Limb (tissue), 2 donors: Measurements from ENCODE around the gene PARK7.

Experiments
- DNase-seq, 2 donors: peaks; one replicate each; pipeline ENCODE4 v3.0.0-alpha.2; 2016; ENCODE audit errors: extremely low spot score in 2 of 2

Gene PARK7

DNA sequence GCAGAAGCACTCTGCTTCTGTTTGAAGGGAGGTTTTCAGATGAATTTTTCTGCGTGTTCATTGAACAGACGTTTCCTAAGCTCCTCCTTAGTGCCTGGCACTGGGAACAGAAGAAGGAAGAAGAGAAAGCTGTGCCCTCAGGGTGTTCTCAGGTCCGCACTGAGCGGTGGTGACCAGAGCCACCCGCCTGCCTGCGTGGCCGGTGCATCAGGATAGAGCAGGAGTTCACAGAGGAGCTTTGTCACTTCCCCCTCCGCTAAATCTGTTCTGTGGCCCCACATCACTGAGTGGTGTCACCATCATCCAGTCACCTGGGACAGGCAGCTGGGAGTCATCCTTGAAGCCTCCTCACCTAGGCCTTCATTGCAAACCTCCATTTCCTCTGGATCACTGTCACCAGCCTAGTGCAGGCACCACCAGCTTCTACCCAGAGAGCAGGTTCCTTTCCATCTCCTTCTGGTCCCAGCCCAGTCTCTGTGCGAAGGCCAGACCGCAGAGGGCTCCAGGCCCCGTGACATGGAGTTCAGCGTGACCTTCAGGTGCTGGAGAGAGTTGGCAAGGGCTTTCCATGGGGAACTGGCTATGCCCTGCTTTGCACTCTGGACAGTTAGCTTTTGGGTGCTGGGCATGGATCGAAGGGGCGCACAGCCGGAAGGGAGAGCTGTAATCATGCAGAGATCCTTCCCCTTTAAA is 21.7 kb downstream of the PARK7 start:
- DNase-seq, result no peak

GRCh38 chr1:7984811-7985210 is 23.3 kb downstream of the PARK7 start:
- no peak for DNase-seq

GRCh38 chr1:7985851-7986612 is 24.5 kb downstream of the PARK7 start:
- no peak for DNase-seq

DNA sequence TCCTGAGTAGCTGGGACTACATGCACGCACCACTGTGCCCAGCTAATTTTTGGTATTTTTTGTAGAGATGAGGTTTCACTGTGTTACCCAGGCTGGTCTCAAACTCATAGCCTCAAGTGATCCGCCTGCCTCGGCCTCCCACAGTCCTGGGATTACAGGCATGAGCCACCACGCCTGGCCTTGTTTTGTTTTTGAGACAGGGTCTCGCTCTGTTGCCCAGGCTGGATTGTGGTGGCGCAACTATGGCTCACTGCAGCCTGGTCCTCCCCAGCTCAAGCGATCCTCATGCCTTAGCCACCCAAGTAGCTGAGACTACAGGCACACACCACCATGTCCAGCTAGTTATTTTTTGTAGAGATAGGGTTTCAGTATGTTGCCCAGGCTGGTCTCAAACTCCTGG is 26.0 kb downstream of the PARK7 start:
- no peak for DNase-seq

DNA sequence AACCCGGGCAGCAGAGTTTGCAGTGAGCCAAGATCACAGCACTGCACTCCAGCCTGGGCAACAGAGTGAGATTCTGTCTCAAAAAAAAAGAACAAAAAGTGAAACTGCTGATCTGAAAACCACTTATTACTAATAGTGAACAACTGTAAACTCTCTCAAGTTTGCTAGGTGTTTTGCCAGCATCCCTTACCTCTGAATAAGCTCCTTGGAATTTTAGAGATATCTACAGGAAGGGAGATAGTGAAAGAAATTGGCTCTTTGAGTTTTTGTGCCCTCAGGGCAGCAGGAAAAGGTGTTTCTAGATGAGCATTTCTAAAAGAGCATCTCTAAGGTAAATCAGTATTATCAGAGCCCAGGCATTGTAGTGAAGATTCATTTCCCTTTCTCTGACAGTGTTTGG is 27.1 kb downstream of the PARK7 start:
- DNase-seq, result no peak

DNA sequence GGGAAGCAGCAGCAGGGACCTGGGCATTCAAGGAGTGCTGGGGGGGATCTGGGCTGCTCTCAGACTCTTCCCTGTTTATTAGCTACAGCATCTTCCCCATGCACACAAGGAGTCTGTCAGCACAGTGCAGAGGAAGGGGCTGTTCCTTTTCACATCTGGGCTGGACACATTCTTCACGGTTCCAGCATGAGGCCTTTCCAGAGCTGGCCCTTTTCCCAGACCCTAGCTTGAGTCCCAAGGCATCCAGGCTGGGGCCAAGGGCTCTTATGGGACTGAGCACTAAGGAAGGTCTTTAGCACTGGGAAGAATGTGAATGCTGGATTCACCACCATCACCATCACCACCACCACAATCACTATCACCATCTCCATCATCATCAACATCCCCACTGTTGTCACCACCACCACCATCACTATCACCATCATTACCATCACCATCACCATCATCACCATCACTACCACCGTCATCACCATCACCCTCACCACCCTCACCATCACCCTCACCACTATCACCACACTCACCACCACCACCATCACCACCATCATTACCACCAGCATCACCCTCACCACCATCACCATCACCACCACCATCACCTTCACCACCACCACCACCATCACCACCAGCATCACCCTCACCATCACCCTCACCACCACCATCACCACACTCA is 28.4 kb downstream of the PARK7 start:
- no peak for DNase-seq

DNA sequence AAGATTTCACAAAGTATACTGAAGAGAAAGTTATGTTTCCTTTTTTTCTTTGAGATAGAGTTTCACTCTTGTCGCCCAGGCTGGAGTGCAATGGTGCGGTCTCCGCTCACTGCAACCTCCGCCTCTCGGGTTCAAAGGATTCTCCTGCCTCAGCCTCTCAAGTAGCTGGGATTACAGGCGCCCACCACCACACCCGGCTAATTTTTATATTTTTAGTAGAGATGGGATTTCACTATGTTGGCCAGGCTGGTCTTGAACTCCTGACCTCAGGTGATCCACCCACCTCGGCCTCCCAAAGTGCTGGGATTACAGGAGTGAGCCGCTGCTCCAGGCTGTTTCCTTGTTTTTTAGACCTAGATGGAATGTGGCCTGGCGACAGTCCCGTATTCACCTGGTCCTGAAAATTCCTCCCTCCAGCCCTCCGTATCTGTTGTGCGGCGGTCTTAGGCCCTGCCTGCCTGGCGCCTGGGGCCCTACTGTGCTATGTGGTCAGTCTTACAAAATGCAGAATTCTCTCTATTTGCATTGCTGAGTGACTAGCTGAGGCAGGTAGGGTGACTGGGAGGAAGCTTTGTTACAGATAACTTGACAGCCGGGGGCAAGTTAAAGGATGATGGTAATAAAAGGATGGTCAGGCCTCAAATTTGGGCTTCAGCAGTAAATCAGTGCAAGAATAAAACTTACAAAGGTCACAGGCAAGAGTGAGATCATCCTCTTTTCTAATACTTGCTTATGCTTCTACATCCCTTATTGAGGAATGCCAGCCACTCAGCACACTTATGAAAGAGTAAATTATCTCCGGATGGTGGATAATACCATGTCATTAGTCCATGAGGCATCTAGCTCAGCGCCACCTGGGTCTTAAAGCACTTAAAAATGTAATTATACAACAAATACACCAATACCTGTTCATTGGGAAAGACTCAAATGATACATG is 30.3 kb downstream of the PARK7 start:
- no peak for DNase-seq

DNA sequence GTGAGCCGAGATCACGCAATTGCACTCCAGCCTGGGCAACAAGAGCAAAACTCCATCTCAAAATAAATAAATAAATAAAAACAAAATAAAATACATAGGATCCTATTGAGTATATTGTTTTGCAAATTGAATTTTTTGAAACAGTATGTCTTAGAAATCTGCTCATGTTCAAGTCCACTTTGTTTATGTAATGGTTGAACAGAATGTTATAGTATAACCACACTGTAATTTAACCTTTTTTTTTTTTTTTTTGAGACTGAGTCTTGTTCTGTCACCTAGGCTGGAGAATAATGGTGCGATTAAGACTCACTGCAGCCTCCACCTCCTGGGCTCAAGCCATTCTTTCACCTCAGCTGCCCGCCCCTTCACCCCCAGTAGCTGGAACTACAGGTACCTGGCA is 31.4 kb downstream of the PARK7 start:
- no peak for DNase-seq

- no peak for DNase-seq
Measured at GRCh38 chr1:7993593-7994479, 32.3 kb downstream of the PARK7 start.

- no peak for DNase-seq
Measured at GRCh38 chr1:7994827-7995226, 33.3 kb downstream of the PARK7 start.

DNA sequence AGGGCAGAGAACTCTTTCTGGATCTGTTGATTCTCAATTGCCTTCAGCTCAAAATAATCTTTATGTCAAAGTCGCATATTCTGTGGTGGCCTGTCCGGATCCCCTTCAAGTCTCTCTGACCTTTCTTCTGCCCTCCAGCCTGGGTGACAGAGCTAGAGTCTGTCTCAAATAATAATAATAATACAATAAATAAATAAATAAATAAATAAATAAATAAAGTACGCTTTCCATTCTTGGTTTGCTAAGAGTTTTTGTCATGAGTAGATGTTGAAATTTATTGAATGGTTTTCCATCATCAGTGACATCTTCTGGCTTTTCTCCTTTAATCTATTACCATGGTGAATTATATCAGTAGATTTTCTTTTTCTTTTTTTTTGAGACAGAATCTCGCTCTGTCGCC is 33.9 kb downstream of the PARK7 start:
- DNase-seq, result no peak

DNA sequence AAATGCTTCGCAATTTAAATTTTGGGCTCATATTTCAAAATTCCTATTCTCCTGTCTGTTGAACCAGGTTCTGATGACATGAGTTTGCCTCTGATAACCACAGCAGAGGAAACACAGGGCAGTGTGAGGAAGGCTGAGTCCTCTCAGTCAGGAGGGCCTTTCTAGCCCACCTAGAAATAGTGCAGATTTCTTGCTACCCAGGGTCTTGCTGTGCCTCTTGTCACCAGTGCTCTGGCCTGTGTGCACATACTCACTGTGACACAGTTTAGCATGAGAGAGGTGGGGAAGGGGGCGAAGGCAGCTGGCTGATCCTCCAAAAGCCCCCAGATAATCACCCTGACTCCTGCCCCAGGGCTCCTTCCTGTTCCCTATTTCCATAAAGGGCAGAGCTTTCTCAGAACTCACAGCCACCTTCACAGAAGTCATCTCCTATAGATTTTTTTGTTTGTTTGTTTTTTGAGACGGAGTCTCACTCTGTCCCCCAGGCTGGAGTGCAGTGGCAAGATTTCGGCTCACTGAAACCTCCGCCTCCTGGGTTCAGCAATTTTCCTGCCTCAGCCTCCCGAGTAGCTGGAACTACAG is 40.9 kb downstream of the PARK7 start:
- DNase-seq, result no peak

GRCh38 chr1:8002921-8003320 is 41.4 kb downstream of the PARK7 start:
- no peak for DNase-seq

DNA sequence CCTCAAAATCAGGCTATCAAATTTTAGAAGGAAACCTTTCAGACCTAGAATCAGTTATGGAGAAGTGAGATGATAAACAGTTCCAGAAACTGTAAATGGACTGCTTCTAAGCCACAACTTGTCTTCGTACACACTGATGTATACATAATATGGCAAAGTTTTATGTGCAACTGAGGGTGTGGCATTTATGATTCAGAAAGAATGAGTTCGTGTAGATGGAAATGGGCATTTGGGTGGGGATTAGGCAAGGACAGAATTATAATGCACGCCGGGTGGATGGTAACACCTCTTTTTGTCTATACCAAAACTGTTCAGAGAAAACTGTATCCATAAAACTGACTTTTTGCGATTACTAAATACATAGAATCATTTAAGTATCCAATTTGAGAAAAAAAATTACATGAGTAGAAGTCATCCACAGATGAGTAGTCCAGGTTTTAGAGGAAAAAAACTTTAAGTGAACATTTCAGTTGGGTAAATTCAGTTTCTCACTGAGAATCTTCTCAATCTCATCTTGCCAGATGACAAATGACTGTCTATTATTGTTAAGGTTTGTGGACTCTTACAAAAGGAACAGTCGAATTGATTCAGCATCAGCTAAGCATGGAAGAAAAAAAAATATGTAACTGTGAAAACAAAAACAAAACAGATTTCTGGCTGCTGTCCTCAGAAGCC is 42.1 kb downstream of the PARK7 start:
- DNase-seq, result no peak

GRCh38 chr1:8004113-8004802 is 42.7 kb downstream of the PARK7 start:
- DNase-seq, result no peak

DNA sequence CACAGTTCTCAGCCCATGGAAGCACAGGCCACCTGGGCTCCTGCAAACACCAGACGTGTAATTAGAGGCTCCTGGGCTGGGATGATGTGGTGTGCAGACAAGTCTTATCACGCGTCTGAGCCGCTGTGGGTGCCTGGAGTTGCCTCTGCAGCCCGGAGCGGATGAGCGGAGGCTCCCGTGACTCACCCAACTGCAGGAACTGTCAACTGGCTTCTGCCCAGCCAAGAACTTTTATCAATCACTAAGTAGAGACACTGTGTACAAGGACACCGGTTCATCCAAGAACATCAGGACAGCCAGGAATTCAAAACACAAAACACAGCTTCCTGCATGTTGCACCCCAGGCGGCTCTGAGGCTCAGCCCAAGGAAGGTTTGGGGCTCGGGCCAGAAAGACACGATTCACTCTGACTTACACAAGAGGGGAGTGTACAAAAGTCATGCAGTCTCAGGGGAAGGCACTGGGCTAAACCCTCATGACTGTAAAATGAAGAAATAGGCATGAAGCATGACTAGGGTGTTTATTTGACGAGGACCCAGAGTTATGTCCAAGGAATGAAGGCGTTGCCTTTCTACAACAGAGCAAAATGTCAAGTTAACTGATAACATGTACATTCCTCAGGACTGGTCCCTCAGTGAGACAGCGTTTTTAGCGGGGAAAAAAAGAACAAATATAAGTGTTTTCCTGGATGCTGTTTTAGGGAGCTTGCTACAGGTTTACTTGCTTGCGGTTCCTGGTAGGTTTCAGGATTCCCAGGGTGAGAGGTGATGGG is 43.5 kb downstream of the PARK7 start:
- peak in 1 of 2 donors; percentile 34 for DNase-seq

DNA sequence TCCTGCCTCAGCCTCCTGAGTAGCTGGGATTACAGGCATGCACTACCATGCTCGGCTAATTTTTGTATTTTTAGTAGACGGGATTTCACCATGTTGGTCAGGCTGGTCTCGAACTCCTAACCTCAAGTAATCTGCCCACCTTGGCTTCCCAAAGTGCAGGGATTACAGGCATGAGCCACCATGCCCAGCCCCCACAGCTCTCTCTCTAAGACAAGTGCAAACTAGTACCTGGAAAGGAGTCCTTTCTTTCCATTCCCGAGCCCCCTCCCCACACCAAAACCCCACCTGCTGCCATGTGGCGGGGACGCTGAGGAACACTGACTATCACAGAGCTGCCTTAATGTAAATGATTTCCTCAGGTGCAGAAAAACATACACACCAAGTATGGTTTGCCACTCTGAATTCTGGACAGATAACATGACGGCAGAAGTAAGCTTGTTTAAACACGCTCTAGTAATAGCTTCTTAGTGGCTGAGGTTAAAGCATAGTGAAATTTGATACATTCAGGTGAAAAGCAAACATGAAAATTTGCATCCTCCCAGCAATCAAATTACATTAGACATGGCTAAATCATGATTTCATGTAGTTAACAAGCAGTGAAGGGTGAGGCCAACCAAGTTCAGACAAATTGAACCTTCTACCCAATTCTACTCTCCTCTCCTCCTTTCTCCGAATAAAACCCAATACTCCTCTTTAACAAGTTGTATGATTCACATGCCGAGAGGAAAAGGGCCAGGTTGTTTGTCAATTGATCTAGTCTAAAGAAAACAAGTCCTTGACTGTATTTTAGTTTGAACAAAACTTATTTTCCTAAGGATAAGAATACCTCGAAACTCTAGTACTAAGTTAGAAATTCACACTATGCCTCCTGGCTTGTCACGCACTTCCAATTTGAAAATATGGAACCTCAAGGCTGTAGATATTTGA is 44.8 kb downstream of the PARK7 start:
- no peak for DNase-seq
